ENCODE results near the gene PHOX2A. TPM values are rescaled to one million over a fixed set of nuclear protein-coding genes. Genes with fewer than 3 reads are reported as not detected.

The PHOX2A gene
- total and polyA plus RNA-seq, 2 donors (not counting 1 experiment from before 2014, with no cell fraction given), result not detected

GRCh38 chr11:72236083-72236697, 7.8 kb downstream of the PHOX2A start:
- peaks cover 28% of the 10 kb centered on the region for H3K4me1 Mint-ChIP-seq
- ChIA-PET POLR2A (interaction anchor here (1.0 kb wide), 1 partner anchor 13 kb away, joined by 3 read pairs; no protein-coding TSS in a partner anchor), CTCF (interaction anchor here (0.8 to 2.6 kb wide), 9 partner anchors 13 to 211 kb away, joined by 3 to 9 read pairs (median 4); no protein-coding TSS in a partner anchor)
- ATAC-seq (ENCODE audit: low read depth) (no peak), DNase-seq (no peak)
- Histone ChIP-seq H3K36me3 (replicated peaks in 1 of 2; ENCODE audit: control extremely low read depth in 1 of 2, control insufficient read depth in 1 of 2, extremely low read depth in 1 of 2, insufficient read depth in 2 of 2, low read length in 1 of 2) (peaks cover 0 to 68% of the 10 kb centered on the region in 2 experiments), H3K27ac (ENCODE audit: low read length in 2 of 2) (no peak overlapping the region), H3K9ac (ENCODE audit: low read length) (no peak overlapping the region), H3K79me2 (ENCODE audit: control insufficient read depth, insufficient read depth, low read length) (no peaks in the 10 kb centered on the region), H3K4me2 (replicated peaks; ENCODE audit: low read depth, low read length, poor library complexity, severe bottlenecking) (no peak overlapping the region), H3K27me3 (replicated peaks in 1 of 4; ENCODE audit: control extremely low read depth in 1 of 4, control insufficient read depth in 3 of 4, insufficient read depth in 4 of 4, low read length in 3 of 4) (peaks cover 0 to 18% (median 8%) of the 10 kb centered on the region in 4 experiments), H3K9me3 (ENCODE audit: control extremely low read depth in 1 of 3, control insufficient read depth in 2 of 3, insufficient read depth in 1 of 3, low read length in 2 of 3) (no peaks in the 10 kb centered on the region), H2AFZ (ENCODE audit: insufficient read depth, low read depth, low read length, poor library complexity, severe bottlenecking) (no peak overlapping the region), H4K20me1 (ENCODE audit: control insufficient read depth, insufficient read depth, low read length, poor library complexity, severe bottlenecking) (peaks cover 7% of the 10 kb centered on the region), H3K4me1 (ENCODE audit: control insufficient read depth in 2 of 2, insufficient read depth in 2 of 2, low read length in 2 of 2) (peaks cover 28 to 34% of the 10 kb centered on the region in 2 donors), H3K4me3 (ENCODE audit: control extremely low read depth in 1 of 5, extremely low read depth in 1 of 5, insufficient read depth in 1 of 5, low read depth in 2 of 5, low read length in 4 of 5) (no peak overlapping the region)
- no CpG with 5 or more reads among the region's 4 CpGs for WGBS (ENCODE audit: insufficient coverage)
- no peaks in the 10 kb centered on the region for H3K9me3 Mint-ChIP-seq (ENCODE audit: insufficient read depth)
- H3K27me3 Mint-ChIP-seq, result peaks cover 15% of the 10 kb centered on the region
- no peak for TF ChIP-seq EZH2 (IDR thresholded peaks at IDR 0.05; ENCODE audit: borderline replicate concordance, insufficient read depth, low read depth, low read length, poor library complexity, severe bottlenecking)
- TF ChIP-seq CTCF (IDR thresholded peaks at IDR 0.05), result no peak
- no peak overlapping the region for H3K27ac Mint-ChIP-seq
- intact Hi-C loops (cut with micrococcal nuclease), result no loop called here
- H3K4me3 Mint-ChIP-seq, result no peak overlapping the region
